ENCODE measurements around the gene RSBN1.

DNA sequence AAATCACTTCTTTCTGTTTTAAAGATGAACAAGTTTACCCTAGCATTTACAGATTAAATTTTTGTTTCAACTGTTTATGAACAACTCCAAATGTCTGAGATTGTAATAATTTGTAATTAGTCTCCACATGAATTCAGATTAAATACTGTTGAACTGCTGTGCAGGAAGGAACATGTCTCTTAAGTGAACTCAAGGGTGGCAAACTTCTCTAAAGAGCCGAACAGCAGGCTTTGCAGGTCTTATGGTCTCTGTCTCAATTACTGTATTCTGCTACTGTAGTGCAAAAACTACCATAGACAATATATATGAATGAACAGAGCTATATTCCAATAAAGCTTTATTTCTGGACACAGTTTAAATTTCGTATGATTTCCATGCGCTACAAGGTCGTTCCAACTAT is 6.6 kb downstream of the RSBN1 start:
- TF ChIP-seq, protein P1, sequence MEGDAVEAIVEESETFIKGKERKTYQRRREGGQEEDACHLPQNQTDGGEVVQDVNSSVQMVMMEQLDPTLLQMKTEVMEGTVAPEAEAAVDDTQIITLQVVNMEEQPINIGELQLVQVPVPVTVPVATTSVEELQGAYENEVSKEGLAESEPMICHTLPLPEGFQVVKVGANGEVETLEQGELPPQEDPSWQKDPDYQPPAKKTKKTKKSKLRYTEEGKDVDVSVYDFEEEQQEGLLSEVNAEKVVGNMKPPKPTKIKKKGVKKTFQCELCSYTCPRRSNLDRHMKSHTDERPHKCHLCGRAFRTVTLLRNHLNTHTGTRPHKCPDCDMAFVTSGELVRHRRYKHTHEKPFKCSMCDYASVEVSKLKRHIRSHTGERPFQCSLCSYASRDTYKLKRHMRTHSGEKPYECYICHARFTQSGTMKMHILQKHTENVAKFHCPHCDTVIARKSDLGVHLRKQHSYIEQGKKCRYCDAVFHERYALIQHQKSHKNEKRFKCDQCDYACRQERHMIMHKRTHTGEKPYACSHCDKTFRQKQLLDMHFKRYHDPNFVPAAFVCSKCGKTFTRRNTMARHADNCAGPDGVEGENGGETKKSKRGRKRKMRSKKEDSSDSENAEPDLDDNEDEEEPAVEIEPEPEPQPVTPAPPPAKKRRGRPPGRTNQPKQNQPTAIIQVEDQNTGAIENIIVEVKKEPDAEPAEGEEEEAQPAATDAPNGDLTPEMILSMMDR (IDR thresholded peaks at IDR 0.05): no peak
- TF ChIP-seq POLR2A (IDR thresholded peaks at IDR 0.05): no peak

Measured in lower leg skin (tissue), 3 donors.